Endometrium (tissue), 2 donors: ENCODE results near the gene RER1.

Experiments used
- FAIRE-seq: peaks from 2 replicates; lab custom pipeline; 2012; peaks lifted over from hg19 to GRCh38; lab: Jason Lieb, UNC
- donor health status: control.
- donor health status: control.

Gene RER1

DNA sequence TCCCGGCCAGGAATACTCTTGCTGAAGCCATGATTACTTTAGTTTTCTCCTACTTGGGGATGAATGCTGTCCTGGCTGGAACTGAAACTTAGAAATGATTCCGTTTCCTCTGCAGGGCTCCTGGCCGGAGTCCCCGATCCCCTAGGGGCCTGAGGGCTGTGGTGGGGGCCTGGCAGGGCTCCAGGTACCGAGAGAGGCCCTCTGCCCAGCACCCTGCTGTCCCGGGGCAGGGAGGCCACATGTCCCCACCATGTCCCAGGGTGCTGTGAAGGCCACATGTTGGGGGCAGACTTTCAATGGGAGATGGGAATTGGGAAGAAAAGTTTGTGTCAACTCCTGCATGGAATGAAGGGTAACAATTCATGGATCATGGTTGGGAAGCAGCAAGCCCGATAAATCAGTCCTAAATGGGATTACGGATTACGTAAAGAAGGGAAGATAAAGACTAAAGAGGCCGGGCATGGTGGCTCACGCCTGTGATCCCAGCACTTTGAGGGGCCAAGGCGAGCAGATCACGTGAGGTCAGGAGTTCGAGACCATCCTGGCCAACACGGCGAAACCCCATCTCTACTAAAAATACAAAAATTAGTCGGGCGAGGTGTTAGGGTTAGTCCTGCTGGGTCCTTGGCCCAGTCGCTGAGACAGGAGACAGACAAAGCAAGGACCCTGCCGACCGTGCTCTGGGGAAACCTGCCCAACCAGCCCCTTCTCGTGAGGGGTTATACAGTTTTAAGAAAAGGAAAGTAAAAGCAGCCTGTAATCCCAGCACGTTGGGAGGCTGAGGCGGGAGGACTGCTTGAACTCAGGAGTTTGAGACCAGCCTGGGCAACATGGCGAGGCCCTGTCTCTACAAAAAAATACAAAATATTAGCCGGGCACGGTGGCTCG lies 37.8 kb upstream of the RER1 start:
- no peak for FAIRE-seq

DNA sequence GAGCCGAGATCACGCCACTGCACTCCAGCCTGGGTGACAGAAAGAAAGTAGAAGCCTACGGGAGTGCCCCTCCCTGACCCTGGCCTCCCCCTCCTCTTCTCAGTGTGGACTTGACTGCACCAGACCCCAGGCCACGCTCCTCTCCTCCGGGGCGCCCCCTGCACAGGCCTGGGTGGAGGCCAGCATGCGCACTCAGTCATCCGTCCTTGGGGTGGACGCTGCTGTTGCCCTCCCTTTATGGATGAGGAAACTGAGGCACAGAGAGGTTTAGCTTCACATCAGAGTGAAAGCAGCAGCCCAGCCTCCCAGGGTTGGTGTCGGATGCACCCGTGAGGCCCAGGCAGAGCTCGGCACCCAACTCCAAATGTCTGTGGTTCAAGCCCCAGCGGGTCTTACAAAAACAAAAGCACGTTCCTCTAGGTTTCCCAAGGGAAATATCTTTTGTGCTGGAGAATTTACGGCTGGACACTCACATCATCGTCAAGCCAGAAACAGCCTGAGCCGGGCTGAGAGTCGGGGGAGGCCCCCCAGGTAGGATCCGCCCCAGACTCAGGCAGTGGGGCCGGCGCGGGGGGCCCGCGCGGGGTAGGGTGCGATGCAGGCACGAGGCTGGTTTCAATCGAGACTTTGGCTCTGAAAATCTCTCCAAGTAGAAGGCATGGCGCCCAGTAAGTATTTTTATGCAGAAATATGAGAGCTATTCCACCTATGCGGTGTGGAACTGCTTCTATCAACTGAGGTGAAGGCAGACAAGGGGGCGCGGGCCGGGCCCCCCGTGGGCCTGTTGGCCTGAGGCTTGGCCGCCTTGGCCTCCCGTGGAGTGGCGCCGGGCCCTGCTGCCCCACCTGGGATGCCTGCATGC lies 36.9 kb upstream of the RER1 start:
- FAIRE-seq, result no peak

DNA sequence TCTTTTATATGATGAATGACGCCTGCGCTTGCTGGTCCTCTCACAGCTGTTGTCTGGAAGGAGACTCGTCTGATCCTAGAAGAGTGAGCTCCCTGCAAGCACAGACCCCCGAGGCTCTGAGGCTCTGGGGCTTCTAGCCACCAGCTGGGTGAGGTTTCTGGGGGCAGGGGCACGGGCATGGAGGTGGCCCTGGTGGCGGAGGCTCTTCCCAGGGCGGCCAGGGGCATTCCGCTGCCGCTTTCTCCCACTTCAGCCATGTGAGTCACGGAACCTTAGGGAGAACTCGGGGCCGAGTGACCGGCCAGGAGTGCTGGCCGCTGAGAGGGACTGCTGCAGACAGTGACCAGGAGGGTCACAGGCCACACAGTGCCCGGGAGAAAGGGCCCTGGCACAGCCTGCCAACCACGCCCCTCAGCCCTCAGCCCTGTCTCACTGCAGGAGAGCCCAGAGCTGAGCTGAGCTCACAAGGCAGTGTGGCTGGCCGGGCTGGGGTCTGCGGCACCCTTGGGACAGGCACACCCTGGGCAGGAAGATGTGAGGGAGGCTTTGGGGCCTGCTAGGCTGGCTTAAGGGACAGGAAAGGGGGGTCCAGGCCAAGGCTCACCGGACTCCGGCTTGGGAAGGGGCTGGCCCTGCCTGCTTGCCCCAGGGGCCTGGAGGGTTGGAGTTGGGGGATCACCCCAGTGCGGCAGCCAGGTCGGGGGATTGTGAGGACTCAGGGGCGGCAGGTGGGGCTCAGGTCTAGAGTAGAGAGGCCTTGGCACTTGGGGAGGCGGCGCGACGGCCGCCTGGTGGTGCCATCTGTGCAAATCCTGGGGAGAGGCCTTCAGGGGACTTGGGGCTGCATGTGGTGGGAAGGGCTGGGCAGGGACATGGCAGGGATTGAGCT lies 36.0 kb upstream of the RER1 start:
- FAIRE-seq, result no peak

DNA sequence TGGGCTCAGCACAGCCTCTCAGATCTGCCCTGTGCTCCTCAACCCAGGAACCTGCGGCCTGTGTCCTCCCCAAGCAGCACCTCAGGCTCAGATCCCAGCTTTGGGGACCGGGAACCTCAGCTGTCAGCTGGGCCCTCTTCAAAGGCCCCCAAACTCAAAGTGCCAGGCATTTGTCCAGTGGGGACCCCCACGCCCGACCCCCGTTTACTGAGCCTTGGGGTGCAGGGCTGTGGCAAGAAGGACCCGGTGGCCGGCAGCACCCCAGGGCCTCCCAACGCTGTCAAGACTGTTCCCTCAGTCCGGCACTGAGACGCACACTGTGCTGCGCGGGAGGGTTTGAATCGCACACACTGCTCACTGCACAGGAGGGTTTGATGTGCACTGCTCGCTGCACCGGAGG lies 35.2 kb upstream of the RER1 start:
- no peak for FAIRE-seq

DNA sequence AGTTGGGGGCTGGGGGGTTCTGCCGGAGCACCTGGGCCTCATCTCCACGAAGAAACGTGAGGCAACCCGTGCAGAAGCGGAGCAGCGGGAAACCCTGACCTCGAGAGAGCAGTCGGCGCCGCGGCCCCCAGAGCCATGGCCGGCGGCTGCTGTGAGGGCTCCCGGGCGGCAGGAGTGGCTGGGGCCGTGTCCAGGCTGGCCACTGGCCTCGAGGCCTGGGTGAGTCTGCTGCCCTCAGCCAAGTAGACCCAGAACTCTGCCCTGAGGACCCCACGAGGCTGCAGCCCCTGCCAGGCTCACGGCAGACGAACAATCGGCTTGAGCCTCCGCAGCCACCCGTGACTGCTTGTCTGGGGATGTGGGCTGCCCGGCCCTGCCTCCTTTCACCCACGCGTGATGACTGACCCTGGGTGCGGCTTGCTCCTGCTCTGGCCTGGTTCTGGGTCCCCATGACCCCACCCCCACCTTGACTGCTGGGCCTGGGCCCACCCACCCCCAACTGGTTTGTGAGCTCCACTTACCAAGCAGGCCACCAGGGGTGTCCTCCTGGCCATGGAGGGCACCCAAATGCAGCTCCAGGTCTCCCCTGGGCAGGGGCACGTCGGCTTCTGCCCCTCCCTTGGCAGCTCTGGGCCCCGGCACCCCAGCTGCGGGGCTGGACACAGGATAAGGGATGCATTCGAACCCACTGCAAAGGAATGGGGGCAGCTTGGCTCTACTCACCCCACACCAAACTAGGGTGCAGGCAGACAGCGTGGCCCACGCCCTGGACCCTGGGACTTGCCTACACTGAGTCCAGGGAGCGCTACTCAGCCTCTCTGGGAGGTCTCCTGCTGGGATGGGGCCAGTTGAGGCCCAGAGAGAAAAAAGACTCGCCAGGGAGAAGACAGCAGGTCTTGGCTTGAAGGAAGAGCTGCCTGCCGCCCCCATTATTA lies 34.5 kb upstream of the RER1 start:
- FAIRE-seq, result no peak

DNA sequence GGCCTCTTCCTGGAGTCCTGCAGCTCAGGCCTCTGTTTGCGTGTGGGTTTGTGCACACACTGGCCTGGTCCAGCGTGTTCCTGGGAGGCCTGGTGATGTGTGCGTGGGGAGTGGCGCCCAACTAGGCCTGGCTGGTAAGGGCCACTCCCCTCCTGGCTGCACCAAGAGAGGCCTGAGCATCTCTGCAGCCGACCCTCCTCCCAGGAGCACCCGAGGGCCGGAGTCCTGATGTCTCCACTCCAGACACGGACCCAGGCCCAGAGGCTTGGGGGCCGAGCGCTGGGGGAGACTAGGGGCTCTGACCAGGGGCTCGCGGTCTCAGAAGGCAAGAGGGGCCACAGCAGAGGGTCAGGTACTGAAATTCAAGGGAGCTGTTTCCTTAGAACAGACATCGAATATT lies 33.6 kb upstream of the RER1 start:
- no peak for FAIRE-seq

DNA sequence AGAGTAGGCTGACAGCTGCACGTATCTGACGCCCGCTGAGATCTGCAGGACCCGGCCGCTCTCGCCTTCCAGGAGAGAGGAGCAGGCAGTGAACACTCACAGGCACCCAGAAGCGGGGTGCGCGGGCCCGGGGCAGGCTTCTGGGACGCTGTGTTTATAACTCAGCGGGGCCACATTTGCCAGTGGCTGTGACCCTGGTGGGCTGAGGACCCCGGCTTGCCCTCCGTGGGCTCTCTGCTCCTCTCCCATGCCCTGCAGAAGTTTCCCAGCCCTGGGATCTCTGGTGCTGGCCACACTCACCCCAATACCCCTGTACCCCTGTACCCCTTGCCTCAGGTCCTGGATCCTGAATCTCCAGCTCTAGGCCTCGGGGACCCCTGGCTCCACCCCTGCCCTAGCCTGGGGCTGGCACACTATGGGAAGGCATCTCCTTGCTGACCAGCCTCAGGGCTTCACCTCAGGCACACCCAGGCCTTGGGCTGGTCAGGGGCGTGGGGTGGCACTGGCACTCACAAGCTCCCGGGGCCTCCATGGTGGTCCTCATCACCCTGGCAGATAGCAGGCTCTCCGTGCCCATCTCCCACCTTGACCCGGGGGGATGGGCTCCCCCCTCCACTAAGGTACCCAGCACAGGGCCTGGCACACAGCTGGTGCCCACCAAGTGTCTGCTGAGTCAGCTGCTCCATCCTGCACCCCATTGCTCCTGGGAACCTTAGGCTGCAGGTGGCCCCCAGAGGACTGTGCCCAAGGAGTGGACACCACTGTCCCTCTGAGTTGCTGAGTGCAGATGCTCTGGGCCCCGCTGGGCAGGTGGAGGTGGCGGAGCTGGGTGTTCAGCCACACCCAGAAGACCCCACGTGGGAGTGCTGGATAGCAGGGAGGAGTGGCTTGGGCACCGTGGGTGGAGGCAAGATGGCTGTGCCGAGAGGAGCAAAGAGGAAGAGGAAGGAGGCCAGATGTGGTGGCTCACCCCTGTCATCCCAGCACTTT lies 32.7 kb upstream of the RER1 start:
- FAIRE-seq, result no peak

DNA sequence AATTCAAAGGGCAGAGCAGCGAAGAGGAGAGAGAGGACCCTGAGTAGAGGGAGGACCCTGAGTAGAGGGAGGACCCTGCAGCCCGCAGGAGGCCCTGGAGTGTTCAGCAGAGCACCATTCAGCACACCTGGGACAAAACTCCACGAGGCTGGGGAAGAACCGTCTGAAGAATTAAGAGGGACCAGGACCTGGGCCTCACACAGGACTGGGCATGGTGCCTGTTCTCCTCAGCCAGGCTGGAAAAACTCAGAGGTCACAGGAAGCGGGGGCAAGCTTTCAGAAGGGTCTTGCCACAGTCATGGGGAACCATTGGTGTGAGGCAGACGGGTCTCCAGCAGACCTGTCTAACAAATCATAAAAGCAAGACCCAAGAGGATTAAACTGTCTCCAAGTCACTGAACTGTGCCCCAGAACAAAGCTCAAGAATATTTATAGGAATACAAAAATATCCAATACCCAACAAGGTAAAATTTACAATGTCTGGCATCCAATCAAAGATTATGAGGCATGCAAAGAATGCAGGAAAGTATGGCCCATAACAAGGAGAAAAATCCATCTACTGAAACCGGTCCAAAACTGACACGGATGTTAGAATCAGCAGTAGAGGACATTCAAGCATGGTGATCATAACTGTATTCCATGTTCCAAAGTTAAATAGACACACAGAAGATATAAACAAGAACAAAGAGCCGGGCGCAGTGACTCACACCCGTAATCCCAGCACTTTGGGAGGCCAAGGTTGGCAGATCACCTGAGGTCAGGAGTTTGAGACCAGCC lies 30.9 kb upstream of the RER1 start:
- no peak for FAIRE-seq

DNA sequence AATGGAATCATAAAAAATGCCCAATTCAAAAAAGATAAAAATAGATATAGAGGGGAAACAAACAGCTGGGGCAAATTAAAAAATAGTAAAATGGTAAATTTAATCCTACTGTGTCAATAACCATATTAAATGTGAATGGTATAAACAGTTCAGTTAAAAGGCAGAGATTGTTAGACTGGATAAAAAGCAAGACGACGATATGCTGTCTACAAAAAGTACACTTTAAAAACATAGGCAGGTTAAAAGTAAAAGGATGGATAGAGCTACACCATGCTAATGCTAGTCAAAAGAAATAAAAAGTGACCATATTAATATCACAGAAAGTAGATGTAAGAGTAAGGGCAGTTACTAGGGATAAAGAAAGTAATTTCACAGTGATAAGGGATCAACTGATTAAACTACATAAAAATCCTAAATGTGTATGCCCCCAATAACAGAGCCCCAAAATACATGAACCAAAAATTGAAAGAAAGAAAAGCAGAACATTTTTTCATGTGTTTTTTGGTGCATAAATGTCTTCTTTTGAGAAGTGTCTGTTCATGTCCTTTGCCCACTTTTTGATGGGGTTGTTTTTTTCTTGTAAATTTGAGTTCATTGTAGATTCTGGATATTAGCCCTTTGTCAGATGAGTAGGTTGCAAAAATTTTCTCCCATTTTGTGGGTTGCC lies 27.7 kb upstream of the RER1 start:
- FAIRE-seq, result no peak

DNA sequence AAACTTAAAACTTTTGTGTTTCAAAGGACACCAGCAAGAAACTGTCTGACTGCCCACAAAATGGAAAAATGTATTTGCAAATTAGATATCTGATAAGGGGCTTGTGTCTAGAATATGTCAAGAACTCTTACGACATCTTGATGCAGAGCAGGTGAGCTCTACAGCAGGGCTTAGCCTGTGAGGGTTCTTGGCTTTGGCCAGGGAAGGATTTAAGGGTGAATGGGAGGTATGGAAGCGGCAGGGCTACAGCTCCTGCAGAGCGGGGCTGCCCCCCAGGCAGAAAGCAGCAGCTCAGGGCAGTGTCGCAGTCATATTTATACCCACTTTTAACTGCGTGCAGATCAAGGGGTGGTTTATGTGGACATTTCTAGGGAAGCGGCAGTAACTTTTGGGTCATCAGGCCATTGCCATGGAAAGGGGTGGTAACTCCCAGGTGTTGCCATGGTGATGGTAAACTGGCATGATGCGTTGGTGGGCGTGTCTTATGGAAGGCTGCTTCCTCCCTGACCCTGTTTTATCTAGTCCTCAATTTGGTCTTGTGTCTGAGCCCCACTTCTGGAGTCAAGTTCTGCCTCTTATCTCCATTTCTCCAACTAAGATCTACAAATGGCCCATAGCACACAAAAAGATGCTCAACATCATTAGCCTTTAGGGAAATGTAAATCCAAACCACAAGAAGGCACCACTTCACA lies 23.4 kb upstream of the RER1 start:
- no peak for FAIRE-seq

DNA sequence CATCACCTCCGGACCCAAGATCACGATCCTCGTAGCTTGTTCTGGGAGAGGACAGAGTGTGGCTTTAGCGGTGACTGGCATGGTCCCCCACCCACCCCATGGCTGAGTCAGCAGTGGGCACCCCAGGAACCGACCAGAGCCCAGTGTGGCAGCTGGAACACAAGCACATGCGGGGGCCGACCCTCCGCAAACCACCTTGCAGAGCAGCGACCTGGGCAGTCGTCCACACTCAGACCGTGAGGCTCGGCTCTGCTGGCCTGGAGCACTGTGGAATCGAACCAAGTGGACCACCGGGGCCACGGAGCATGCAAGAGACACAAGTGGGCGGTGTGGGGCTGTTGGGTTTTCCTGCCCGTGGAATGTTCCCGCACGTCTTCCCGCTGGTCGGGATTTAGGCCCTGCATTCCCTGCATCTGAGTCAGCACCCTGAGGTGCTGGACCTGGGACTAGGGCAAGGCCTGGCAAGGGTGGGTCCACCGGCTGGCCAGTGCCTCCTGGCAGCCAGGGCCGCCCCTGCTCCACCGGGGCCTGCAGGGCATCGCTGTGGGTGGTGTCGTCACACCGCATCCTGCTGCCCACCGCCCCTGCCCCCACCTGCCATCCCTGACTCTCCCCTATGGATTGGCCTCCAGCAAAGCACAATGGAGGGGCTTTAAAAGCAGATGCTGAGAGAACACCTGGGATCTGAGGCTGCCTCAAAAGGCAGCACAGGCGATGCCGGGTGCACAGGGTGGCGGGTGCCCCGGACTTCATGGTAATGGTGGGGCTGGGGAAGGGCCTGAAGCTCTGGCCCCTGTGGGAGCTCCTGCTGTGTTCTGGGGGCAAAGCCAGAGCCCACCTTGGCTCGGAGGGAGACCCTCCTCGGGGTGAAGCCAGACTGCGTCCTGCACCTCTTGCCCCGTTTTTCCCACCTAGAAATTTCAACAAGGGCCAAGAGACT lies 18.8 kb upstream of the RER1 start:
- no peak for FAIRE-seq

DNA sequence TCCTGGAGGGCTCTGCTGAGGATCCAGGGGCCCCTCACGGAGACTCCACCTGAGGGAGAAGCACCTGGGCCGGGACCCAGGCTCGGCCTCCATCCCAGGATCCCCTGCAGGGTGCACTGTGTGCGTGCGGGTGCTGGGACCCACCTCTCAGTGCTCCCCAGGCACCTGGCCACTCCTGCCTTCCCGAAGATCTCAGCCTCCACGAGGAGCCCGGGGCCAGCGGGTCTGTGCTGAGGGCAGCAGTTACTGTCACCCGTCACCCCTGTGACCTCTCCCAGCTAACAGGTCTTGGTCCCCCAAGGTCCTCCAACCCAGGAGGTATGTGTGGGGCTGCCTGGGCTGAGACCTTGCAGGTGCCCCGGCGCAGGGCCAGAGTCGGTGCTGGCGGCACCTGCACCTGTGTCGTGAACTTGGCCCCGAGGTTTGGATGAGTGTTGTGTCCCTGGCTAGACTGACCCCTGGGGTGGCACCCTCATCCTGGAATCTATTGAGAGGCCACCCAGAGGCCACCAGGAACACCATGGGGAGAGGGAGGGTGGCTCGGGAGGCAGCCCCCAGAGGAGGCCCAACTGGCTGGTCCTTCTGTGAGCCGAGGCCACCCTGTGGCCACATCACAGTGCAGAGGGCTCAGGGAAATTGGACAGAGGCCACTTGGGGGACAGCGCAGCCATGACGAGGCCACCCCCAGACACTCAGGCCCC lies 17.9 kb upstream of the RER1 start:
- FAIRE-seq, result no peak

DNA sequence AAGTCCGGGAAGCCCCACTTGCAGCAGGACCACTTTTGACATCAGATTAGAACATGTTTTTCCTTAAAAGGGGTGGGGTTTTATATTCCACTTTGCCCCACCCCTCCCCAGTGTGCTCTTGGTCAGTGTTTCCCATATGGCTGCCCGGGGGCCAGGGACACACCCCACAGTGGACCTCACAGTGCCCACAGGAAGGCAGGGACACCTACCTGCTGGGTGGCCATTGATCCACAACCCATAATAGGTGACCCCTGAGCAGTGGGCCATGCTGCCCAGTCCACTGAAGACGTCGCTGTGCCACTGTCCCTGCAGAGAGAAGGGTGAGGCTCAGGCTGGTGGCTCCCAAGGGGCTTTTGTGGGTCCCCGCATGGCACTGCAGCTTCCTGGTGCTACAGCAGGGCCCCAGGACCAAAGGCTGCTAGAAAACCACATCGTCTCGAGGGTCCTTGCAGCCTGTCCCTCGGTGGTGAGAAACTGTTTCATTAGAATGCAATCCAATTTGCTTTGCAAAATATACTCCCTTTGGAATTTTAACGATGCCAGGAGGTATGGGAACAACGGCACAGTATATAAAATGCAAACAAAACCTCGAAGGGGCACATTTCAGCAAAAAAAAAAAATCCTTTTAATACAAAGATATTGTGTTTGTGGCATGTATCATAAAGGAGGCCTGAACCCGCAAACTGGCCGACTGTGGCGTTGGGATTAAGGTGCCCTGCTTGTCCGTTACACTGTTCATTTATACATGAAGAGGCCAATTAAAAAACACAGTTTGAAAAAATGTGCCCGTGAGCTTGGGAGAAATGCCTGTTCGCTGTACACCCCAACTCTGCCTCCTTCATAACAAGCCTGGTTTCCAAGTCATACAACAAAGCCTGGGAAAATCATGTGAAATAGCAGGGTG lies 17.1 kb upstream of the RER1 start:
- FAIRE-seq, result no peak

DNA sequence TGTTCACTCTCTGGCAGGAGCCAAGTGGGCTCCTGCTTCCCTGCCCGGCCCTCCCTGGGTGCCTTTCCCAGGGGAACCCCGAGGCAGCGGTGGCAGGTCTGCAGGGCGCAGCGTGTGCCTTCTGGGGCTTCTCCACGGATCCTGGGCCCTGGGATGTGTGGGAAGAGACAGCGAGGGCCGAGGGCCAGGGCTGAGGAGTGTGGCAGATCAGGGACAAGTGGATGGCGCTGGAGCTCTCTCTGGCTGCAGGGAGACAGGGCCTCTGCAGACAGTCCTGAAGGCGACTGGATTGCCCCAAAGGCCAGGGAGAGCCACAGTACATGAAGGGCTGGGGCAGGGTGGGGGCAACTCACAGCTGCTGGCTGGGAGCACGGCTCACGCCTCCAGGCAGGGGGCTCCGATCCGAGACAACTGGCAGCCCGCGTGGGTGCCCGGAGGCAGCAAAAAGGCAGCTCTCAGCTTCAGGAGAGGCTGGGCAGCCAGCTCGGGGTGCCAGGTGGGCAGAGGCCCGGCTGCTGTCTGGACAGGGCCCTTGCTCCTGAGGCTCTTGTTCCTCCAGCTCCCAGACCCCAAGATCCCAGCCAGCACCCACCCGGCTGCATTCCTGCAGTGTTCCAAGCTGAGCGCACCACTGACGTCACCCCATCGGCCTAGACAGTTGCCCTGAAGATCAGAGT lies 16.3 kb upstream of the RER1 start:
- no peak for FAIRE-seq

DNA sequence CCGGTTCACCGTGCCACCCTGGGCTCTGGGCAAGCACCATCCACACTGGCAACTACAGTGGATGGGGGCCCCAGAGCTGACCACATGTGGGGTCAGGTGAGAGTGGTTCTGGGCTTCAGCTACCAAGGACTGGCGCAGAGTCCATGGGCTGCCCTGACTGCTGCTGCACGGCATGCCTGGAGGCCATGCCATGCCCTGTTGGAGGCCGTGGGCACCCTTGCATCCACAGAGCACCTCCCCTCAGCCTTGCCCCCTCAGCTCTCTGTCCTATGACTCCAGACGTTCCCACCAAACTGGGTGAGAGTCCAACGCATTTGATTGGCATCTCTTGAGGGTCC lies 15.7 kb upstream of the RER1 start:
- no peak for FAIRE-seq
